C4-2B (cell line): ENCODE data around the gene POU3F3.

Experiments used
- CTCF ChIP-seq: fragments of 450-650 bp; conservative IDR thresholded peaks from 2 replicates; pipeline ENCODE4 v1.5.1; 2017; ENCODE audit warnings: mild to moderate bottlenecking
- ZFX ChIP-seq: fragments of 450-650 bp; IDR thresholded peaks from 2 replicates; pipeline ENCODE4 v1.6.1; 2017

DNA sequence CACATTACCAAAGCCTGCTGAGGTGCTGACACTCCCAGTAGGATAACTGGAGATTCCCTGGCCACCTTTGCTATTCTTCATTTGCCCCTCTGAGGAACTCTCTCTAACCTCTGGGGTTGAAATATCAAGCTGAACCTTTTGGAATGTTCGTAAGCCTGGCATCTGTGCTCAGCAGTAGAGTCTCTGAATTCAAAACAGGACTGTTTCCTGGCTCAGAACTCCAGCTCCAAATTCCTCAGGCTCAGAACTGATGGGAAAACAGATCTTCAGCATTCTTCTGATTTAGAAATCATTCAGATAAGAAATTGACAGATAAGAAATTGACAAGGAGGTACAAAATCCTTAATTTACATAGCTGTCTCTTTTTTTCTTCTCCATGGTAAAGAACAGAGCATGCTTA, 22.2 kb upstream of the POU3F3 start:
- no peak for TF ChIP-seq CTCF
- no peak for TF ChIP-seq ZFX
